Activated CD4-positive, alpha-beta T cell treated with anti-CD3 and anti-CD28 coated beads, Interleukin-2, amount 50 U/mL, for 1 hour (primary cell): ENCODE data around the gene BRPF3.

ENCODE experiments used
- DNase-seq: peaks from one replicate; pipeline ENCODE4 v3.0.0-alpha.2; 2020

BRPF3 gene

GRCh38 chr6:36272234-36272633 is 75.7 kb downstream of the BRPF3 start:
- no peak for DNase-seq

GRCh38 chr6:36273067-36273466 is 76.5 kb downstream of the BRPF3 start:
- no peak for DNase-seq

DNA sequence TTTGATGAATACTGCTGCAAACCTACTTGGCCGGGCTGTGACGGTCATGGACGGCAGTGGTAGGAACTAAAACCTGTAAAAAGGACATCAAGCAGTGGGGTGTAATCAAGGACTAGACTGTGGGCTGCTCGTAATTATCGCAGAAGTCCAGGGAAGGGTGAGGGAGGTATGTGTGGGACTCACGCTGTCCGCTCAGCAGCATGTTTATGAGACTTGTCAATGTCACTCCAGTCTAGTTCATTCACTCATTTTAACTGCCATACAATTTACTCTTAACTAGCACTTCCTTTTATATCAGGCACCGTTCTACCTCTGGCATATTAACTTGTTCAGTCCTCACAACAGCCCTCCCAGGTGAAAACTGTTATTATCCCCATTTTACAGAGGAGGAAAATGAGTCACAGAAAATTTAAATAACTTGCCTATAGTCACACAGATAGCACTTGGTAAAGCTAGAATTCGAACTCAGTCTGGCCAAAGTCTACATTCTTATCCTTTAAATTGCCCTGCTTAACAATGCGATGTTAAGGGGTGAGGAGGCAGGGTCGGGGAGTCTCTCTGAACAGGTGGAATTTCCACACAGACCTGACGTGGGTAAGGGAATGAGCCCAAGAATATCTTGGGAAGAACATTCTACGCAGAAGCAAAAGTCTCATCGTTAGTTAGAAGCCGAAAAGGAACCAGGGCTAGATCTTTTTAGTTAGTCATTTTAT is 77.4 kb downstream of the BRPF3 start:
- no peak for DNase-seq

- DNase-seq: no peak
These were observed 80.3 kb downstream of the BRPF3 start for GRCh38 chr6:36276581-36277536.

- DNase-seq: no peak
These were observed 81.5 kb downstream of the BRPF3 start for GRCh38 chr6:36277946-36278470.

- no peak for DNase-seq
These were observed 83.9 kb downstream of the BRPF3 start for GRCh38 chr6:36280467-36280866.

GRCh38 chr6:36280983-36281382 is 84.4 kb downstream of the BRPF3 start:
- no peak for DNase-seq
